Panc1 (cell line): ENCODE results near the gene LVRN.
"Not testable (repeated sequence)": the region's sequence is repeated elsewhere in the genome, so short reads cannot be mapped to it uniquely, and the experiment has no call there.

Experiments
- CTCF ChIP-seq: fragments of 450-650 bp; IDR thresholded peaks from 2 replicates; pipeline ENCODE4 v1.5.1; 2017; ENCODE audit warnings: mild to moderate bottlenecking
- TCF7L2 ChIP-seq: IDR thresholded peaks from 2 replicates; pipeline ENCODE4 v1.6.1; 2011; ENCODE audit warnings: mild to moderate bottlenecking, low read depth, low read length, inconsistent platforms

DNA sequence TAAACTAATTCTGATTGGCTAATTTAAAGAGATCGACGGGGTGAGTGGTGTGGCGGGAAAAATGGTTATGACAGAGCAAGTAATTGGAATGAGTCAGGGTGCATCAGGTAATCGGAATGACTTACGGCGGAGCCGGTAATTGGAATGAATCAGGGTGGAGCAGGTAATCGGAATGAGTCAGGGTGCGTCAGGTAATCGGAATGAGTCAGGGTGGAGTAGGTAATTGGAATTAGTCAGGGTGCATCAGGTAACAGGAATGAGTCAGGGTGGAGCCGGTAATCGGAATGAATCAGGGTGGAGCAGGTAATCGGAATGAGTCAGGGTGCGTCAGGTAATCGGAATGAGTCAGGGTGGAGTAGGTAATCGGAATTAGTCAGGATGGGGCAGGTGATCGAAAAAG, 32.1 kb upstream of the LVRN start:
- not testable (repeated sequence) for TF ChIP-seq CTCF, TCF7L2
